NCI-H446 (cell line): ENCODE data around the gene NOC4L.

Experiments
- DNase-seq, 2 experiments: peaks; one replicate each; lab custom pipeline; 2025; lab: John Stamatoyannopoulos, UW

The NOC4L gene

DNA sequence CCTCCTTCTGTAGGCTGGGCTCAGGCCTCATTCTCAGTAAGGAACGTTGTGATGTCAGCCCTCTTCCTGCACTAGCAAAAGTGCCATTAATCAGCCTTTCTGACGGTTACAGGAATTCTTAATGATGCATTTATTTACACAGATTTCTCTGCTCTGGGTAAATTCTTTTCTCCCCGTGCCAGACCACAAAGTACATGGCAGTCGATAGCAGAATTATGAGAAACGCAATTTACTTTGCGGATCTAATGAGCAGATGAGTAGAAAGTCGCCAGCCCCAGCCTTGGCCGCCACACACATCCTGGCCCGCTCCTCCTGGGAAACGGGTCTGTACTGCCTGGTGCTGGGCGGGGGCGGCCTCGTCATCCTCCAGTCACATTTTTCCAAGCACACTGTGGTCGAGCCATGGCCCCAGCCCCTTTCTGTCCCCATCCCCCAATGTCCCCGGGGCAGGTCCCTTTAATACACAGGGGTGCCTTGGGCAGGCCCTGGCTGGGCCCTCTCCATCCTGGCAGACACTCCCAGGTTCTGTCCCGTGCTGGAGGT lies 25.9 kb downstream of the NOC4L start:
- DNase-seq, result no peak

GRCh38 chr12:132170637-132171292 lies 26.5 kb downstream of the NOC4L start:
- DNase-seq, result no peak

- DNase-seq, result no peak
Observed at GRCh38 chr12:132171293-132171967, 27.2 kb downstream of the NOC4L start.

DNA sequence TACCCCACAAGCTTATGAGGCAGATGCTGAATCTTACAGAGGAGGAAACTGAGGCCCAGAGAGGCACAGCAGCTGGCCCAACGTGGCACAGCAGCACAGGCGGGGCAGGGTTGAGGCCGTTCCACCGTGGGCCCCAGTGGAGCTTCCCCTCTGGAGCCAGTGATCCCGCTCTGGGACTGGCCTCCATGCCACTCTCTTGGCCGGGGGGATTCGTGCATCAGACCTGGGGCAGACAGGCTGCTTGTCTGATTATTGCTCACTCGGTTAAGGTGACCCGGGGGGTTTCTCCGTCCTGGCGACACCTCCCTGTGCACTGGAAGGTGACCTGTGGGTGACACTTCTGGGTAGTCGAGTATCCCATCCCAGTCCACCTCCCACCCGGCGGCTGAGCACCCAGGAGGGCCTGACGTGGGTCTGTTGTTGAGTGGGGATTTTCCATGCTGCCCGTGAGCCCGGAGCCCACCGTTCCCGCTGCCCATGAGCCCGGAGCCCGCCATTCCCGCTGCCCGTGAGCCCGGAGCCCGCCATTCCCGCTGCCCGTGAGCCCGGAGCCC lies 27.8 kb downstream of the NOC4L start:
- DNase-seq, result no peak

DNA sequence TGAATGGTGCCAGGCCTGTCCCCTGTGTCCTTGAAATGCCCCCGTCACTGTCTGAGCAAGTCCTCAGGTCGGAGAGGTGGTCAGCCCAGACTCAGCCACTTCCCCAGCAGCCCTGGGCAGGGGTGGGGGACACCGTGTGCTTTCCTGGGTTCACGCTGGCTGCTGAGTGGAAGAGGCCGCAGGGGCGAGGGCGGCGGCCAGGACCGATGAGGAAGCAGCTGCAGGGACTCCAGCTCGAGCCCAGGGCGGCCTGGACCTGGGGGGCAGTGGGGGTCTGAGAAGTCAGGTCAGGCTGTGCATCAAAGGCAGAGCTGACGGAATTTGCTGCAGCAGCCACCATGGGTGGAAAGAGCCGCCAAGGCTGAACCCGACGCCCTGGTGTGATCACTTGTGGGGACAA lies 28.4 kb downstream of the NOC4L start:
- no peak for DNase-seq

DNA sequence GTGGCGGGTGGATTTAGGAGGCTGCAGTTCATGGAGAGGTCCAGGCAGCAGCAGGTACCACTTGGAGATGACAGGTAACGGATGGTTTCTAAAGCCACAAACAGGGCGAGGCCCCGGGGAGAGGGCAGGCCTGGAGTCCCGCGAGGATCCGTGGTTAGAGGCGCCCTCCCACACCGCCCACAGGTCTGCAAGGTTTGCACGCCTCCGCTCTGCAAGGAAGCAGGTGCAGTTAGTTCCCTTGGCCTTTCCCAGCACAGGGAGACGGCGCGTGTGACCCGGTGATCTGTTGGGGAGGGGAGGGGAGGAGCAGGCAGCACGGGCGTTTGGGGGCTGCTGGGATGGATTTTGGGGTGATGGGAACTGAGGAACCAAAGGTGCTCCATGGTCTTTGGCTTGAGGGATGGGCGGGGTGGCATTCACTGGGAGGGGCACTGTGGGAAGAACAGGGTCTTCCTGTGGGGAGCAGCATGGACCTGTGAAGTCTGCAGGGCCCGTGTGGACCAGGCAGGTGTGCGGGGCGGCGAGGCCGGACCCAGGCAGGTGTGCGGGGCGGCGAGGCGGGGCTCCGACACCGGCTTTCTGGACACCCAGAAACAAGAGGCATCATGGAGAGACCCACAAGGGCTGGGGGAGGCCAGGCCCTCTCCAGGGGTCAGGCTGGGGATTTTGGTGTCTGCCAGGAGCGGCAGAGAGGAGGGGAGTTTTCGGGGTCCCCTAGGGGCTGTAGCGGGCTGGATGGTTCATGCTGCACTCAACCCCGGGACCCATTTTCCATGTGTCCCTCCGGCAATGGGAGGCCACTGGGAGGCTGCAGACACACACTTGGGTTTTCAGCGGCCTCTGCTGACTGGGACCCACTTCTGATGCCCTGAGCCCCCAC lies 29.1 kb downstream of the NOC4L start:
- DNase-seq, result no peak

DNA sequence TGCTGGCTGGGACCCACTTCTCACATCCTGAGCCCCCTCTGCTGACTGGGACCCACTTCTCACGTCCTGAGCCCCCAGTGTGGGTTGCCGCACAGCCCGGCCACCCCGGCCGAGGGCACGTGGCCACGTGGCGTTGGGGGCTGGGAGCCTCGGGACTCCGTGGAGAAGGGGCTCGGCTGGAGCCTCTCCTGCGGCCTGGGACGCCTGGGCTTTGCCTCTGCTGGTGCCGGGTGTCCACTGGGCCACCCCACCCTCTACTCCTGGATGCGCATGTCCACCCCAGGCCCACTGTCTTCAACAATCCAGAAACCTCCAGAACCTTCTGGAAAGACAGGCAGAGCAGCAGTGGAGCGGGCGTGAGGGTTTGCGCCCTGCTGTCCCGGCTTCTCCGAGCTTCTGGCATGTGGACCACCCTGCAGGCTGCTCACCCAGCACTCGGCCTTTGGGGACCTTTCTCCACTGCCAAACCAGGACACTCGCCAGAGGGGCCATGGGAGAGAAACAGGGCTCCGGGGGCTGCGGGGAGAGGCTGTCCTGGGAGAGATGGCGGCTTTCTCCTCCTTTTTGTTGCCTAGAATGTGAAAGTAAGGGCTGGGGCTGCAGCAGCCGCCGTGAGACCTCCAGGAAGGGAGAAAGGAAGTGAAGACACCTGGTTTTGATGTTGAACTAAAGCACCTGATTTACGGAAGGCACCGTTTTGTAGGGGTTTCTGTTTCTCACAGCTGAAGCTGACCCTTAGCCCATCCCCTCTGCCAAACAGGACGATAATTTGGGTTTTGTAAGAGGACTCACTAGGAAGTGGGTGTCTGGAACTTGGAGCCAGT lies 30.0 kb downstream of the NOC4L start:
- no peak for DNase-seq

DNA sequence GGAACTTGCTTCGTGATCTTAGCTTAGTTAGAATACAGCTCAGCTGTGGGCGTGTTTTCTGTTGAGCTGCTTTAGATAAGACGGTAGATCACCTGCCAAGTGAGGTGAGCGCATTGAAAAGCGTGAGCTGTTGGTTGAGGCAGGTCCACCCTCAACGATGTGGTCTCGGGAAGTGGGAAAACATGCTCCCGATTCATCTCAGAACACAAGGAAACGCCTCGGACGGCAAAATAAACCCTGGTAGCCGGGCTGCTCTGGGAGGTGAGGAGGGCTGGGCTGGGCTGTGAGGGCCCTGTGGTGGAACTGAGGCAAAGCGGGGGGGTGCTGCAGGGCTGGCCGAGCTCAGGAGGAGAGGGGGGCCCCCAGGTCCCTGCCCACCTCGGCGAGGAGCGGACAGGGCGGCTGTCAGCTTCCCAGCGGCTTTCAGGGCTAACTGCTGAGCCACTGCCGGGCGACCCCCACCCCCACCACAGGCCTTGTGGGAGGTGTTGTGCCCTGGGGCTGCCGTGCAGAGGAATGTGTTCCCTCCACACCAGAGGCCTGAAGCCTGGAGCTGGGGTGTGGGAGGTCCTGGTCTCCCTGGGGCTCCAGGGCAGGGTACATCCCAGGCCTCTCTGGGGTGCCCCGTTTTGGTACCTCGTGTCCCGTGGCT lies 30.7 kb downstream of the NOC4L start:
- DNase-seq, result no peak

GRCh38 chr12:132175496-132176384 lies 31.5 kb downstream of the NOC4L start:
- DNase-seq, result no peak

DNA sequence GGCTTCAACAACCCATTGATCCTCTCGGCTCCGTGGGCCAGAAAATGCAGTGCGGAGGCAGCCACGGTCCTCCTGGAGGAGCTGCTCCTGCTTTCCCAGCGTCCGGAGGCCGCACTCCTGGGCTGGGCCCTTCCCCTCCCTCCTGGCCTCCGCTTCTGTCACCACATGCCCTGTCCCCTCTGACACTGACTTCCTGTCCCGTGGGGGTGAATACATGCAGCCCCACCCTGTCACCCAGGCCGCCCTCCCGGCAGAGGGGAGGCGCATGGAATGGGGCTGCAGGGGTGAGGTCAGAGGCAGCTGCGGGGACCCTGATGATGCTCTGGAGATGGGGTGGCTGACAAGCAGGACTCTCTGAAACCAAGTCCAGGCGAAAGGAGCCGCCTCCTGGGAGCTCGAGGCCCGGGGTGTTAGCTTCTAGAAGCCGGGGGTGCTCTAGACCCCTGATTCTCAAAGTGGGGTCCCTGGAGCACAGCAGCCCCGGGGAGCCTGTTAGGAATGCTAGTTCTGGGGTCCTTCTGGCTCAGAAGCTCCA lies 32.2 kb downstream of the NOC4L start:
- no peak for DNase-seq

GRCh38 chr12:132176920-132177551 lies 32.8 kb downstream of the NOC4L start:
- DNase-seq, result no peak

- DNase-seq, result no peak
Observed at GRCh38 chr12:132178316-132178715, 34.1 kb downstream of the NOC4L start.

GRCh38 chr12:132178801-132179401 lies 34.6 kb downstream of the NOC4L start:
- no peak for DNase-seq

- no peak for DNase-seq
Observed at GRCh38 chr12:132179431-132180362, 35.4 kb downstream of the NOC4L start.

- DNase-seq, result no peak
Observed at GRCh38 chr12:132180648-132181546, 36.6 kb downstream of the NOC4L start.

GRCh38 chr12:132181570-132182200 lies 37.4 kb downstream of the NOC4L start:
- DNase-seq, result no peak
